HFF-Myc (cell line): Measurements from ENCODE around the gene ADRB2.

Experiments
- DNase-seq: peaks from one replicate; pipeline ENCODE4 v3.0.0-alpha.2; 2011; ENCODE audit warnings: low read depth; ENCODE audit errors: extremely low read depth
- H3K4me3 ChIP-seq: replicated peaks from 2 replicates; pipeline ENCODE4 v1.5.1; 2011; ENCODE audit warnings: low read depth, mild to moderate bottlenecking, control low read depth, low read length
- CTCF ChIP-seq: IDR thresholded peaks from 2 replicates; pipeline ENCODE4 v1.5.1; 2012; ENCODE audit warnings: mild to moderate bottlenecking, low read depth, low read length, control low read depth; ENCODE audit errors: missing control alignments

The ADRB2 gene

GRCh38 chr5:148826053-148826738, at the start of gene ADRB2:
ADRB2 (plus strand) TSS chr5:148826611; CDS start chr5:148826832, 221 bp downstream.
- peak; percentile 79 for DNase-seq
- TF ChIP-seq CTCF, result no peak
- H3K4me3 ChIP-seq, result peak within 1 kb of the TSS; percentile 56

- H3K4me3 ChIP-seq, result no peak overlapping the region
- no peak for TF ChIP-seq CTCF
- DNase-seq, result peak; percentile 61
Observed at GRCh38 chr5:148776780-148777179, 49.6 kb upstream of the ADRB2 start.

DNA sequence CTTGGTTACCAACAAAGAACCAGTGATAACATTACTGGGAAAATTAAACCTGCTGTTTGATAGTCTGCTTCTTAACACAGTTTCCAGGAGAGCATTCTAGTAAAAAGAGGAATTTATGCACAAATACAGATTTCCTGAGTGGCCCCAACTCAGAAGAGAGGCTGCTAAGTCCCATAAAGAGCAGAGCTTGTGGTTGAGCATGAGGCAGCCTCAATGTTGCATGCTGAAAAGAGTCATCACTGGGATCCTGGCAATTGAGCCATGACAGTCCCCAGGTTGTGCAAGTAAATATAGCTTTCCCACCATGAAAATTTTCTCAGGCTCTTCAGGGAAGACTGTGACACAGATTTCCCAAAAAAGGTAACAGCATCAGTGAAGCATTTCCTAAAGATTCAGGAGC, 47.5 kb upstream of the ADRB2 start:
- no peak overlapping the region for H3K4me3 ChIP-seq
- TF ChIP-seq CTCF, result no peak
- no peak for DNase-seq

DNA sequence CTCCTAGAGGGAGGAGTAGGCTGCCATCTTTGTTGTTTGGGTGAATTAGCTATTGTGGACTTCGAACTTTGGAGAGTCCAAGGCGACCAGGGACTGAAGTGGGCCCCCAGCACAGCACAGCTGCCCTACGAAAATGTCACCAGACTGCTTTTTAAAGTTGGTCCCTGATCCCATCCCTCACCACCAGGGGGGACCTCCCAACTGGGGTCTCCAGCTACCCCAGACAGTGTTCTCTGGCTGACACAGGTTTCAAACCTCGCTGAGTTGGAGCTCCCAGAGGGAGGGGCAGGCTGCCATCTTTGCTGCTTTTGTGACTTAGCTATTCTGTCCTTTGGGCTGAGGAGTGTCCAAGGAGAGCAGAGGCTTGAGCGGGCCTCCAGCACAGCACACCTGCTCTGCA, 45.7 kb upstream of the ADRB2 start:
- DNase-seq, result no peak
- no peak overlapping the region for H3K4me3 ChIP-seq
- TF ChIP-seq CTCF, result no peak

DNA sequence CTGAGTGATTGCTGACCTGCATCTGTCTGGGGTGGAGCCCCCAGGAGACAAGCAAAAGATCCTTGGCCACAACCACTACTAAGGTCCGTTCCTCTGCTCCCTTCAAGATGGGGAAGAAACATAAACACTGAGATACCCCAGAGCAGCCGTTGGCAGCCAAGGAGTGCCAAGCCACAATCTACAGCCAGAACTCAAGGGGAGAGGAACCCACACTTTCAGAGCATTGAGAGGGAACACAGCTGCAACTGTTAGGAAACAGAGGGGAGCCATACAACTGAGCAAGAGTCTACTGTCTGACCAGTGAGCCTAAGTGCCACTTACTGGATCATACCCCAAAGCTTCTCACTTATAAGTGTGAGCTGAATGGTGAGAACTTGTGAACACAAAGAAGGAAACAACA, 44.6 kb upstream of the ADRB2 start:
- TF ChIP-seq CTCF, result no peak
- DNase-seq, result no peak
- no peak overlapping the region for H3K4me3 ChIP-seq

DNA sequence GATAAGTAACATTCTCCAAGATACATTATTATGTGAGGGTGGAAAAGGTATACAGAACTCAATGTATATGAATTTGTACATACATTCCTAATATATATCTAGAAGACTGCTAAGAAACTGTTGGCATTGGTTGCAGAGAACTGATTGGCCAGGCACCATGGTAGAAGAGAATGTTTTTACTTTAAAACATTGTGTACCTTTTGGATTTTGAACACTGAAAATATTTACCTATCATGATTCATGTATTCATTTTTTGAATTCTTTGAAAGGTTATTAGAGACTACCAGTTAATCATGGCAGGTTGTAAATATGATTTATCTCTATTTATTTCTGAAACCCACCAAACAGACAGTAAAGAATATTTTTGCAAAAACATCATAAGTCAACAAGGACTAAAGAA, 41.2 kb upstream of the ADRB2 start:
- no peak for DNase-seq
- TF ChIP-seq CTCF, result no peak
- H3K4me3 ChIP-seq, result no peak overlapping the region

GRCh38 chr5:148786456-148786855, 40.0 kb upstream of the ADRB2 start:
- no peak for DNase-seq

More at GRCh38 chr5:148786456-148786855, 40.0 kb upstream of the ADRB2 start:
- TF ChIP-seq CTCF, result no peak
- no peak overlapping the region for H3K4me3 ChIP-seq
